Measurements from ENCODE around the gene PYDC1. TPM values are rescaled to one million over a fixed set of nuclear protein-coding genes. Genes with fewer than 3 reads are reported as not detected.

The PYDC1 gene
- total RNA-seq, 4 donors from 2014 or later: not detected

DNA sequence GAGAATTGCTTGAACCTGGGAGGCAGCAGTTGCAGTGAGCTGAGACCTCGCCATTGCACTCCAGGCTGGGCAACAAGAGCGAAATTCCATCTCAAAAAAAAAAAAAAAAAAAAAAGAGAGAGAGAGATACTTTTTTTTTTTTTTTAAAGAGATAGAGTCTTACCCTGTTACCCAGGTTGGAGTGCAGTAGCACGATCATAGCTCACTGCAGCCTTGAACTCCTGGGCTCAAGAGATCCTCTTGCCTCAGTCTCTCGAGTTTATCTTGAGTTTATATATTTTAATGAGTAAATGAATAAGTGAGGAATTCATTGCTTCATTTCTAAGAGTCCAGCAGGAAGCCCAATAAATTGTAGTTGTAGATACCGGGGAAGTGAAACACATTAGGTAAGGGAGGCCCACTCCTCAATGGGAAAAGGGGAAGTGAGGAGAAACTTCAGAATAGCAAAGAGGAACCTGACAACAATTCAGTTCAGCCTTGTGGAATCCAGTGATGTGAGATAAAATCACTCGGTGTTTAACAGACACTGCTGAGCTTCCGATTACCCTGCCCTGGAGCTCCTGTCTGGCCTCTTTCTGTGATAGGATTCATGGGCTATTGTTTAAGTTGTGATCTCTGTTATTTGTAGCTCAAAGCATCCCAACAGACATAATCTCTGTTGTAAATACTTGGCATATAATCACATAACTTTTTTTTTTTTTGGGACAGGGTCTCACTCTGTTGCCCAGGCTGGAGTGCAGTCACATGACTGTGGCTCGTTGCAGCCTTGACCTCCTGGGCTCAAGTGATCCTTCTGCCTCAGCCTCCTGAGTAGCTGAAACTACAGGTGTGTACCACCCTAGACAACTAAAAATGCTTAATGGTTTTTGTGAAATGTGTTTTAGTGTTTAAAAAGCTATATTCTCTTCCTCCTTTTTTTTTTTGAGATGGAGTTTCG lies 27.1 kb upstream of the PYDC1 start:
- H3K27me3 ChIP-seq: peaks cover 13% of the 10 kb centered on the region
- H3K4me1 ChIP-seq: no peaks in the 10 kb centered on the region
- 41 to 60% methylated on average over 6 to 9 of the region's 9 CpGs for WGBS, 2 donors (ENCODE audit: low coverage in 1 of 2)
- TF ChIP-seq POLR2AphosphoS5 (IDR thresholded peaks at IDR 0.05): no peak
- TF ChIP-seq POLR2A (IDR thresholded peaks at IDR 0.05): no peak
- no peak for TF ChIP-seq EP300 (IDR thresholded peaks at IDR 0.05; ENCODE audit: low read depth)
- TF ChIP-seq, protein P1, sequence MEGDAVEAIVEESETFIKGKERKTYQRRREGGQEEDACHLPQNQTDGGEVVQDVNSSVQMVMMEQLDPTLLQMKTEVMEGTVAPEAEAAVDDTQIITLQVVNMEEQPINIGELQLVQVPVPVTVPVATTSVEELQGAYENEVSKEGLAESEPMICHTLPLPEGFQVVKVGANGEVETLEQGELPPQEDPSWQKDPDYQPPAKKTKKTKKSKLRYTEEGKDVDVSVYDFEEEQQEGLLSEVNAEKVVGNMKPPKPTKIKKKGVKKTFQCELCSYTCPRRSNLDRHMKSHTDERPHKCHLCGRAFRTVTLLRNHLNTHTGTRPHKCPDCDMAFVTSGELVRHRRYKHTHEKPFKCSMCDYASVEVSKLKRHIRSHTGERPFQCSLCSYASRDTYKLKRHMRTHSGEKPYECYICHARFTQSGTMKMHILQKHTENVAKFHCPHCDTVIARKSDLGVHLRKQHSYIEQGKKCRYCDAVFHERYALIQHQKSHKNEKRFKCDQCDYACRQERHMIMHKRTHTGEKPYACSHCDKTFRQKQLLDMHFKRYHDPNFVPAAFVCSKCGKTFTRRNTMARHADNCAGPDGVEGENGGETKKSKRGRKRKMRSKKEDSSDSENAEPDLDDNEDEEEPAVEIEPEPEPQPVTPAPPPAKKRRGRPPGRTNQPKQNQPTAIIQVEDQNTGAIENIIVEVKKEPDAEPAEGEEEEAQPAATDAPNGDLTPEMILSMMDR (IDR thresholded peaks at IDR 0.05): no peak
- no peak for DNase-seq
- H3K9me3 ChIP-seq: no peaks in the 10 kb centered on the region
- H3K27ac ChIP-seq: no peak overlapping the region
- intact Hi-C loops (cut with DNase I; ENCODE audit: low total_unique reads) (no loop called here), in situ Hi-C loops (cut with MboI; ENCODE audit: low pct_ligation_motif_present in 1 of 4, low pct_unique_long_range_greater_than_20kb in 1 of 4, low sequenced_read_pairs in 3 of 4) (no loop called here)
- no peaks in the 10 kb centered on the region for H3K36me3 ChIP-seq
- no peak overlapping the region for H3K4me3 ChIP-seq

DNA sequence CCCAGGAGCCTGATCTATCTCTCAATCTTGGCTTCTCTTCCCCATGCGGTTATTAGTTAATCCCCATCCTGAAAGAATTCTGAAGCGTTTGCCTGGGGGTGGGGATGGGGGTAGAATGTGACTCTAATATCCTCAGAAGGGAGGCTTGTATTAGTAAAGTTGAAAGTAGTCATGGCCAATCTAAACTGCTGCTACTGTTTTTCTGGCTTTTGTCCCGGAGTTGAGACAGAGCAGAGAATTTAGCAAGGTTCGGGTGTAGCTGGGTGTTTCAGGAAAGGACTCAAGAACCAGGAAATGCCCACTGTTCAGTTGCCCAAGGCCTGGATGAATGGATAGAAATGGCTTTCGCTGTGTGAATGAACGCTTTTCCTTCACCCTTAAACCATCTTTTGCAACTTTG lies 25.3 kb upstream of the PYDC1 start:
- in situ Hi-C loops (cut with MboI; ENCODE audit: low pct_ligation_motif_present in 1 of 4, low pct_unique_long_range_greater_than_20kb in 1 of 4, low sequenced_read_pairs in 3 of 4) (no loop called here), intact Hi-C loops (cut with DNase I; ENCODE audit: low total_unique reads) (no loop called here)
- H3K27ac ChIP-seq: no peak overlapping the region
- WGBS, 2 donors (ENCODE audit: low coverage in 1 of 2): 48 to 55% methylated on average over 4 to 6 of the region's 6 CpGs
- no peaks in the 10 kb centered on the region for H3K4me1 ChIP-seq
- no peak for TF ChIP-seq POLR2A (IDR thresholded peaks at IDR 0.05)
- TF ChIP-seq, protein P1 (IDR thresholded peaks at IDR 0.05): no peak
- no peak for TF ChIP-seq POLR2AphosphoS5 (IDR thresholded peaks at IDR 0.05)
- TF ChIP-seq EP300 (IDR thresholded peaks at IDR 0.05; ENCODE audit: low read depth): no peak
- DNase-seq: no peak
- no peaks in the 10 kb centered on the region for H3K36me3 ChIP-seq
- peaks cover 13% of the 10 kb centered on the region for H3K27me3 ChIP-seq
- no peak overlapping the region for H3K4me3 ChIP-seq
- H3K9me3 ChIP-seq: no peaks in the 10 kb centered on the region

DNA sequence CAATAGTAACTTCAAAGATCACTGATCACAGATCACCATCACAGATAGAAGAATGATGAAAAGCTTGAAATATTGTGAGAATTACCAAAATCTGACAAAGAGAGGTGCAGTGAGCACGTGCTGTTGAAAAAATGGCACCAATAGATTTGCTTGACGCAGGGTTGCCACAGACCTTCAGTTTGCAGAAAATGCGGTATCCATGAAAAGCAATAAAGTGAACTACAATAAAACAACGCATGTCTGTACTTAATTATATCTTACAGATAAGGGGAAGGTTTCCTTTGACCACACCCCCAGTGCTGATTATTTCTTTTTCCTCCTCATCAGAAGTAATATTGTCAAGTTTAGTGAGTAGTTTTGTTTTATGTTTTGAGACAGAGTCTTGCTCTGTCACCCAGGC lies 21.1 kb upstream of the PYDC1 start:
- H3K4me3 ChIP-seq: no peak overlapping the region
- in situ Hi-C loops (cut with MboI; ENCODE audit: low pct_ligation_motif_present in 1 of 4, low pct_unique_long_range_greater_than_20kb in 1 of 4, low sequenced_read_pairs in 3 of 4) (no loop called here), intact Hi-C loops (cut with DNase I; ENCODE audit: low total_unique reads) (no loop called here)
- WGBS, 2 donors (ENCODE audit: low coverage in 1 of 2): 52 to 55% methylated on average over 4 of the region's 4 CpGs
- H3K27me3 ChIP-seq: peaks cover 4% of the 10 kb centered on the region
- no peak for DNase-seq
- H3K9me3 ChIP-seq: no peaks in the 10 kb centered on the region
- H3K36me3 ChIP-seq: no peaks in the 10 kb centered on the region
- TF ChIP-seq, protein P1 (IDR thresholded peaks at IDR 0.05): no peak
- TF ChIP-seq EP300 (IDR thresholded peaks at IDR 0.05; ENCODE audit: low read depth) (no peak), POLR2A (IDR thresholded peaks at IDR 0.05) (no peak), POLR2AphosphoS5 (IDR thresholded peaks at IDR 0.05) (no peak)
- H3K4me1 ChIP-seq: no peaks in the 10 kb centered on the region
- no peak overlapping the region for H3K27ac ChIP-seq

DNA sequence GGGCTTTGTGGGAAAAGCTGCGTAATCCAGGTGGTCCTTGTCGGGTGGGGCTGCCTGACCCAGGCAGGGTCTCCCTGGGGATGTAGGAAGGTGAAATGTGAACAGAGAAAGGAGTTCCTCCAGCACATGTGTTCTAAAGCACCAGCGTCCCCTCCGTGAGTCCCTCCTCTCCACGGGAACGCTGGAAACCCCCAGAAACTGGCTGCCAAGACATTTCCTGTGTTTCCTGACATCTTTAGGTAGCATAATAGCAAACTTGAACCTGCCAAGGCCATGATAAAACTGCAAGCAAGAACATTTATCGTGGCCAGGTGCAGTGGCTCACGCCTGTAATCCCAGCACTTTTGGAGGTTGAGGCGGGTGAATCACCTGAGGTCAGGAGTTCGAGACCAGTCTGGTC lies 12.6 kb upstream of the PYDC1 start:
- H3K36me3 ChIP-seq: no peaks in the 10 kb centered on the region
- H3K9me3 ChIP-seq: no peaks in the 10 kb centered on the region
- no peak overlapping the region for H3K4me3 ChIP-seq
- H3K27me3 ChIP-seq: no peaks in the 10 kb centered on the region
- in situ Hi-C loops (cut with MboI; ENCODE audit: low pct_ligation_motif_present in 1 of 4, low pct_unique_long_range_greater_than_20kb in 1 of 4, low sequenced_read_pairs in 3 of 4) (no loop called here), intact Hi-C loops (cut with DNase I; ENCODE audit: low total_unique reads) (no loop called here)
- H3K4me1 ChIP-seq: no peaks in the 10 kb centered on the region
- WGBS, 2 donors (ENCODE audit: low coverage in 1 of 2): 58 to 71% methylated on average over 2 to 10 of the region's 10 CpGs
- H3K27ac ChIP-seq: no peak overlapping the region
- DNase-seq: no peak
- no peak for TF ChIP-seq POLR2A (IDR thresholded peaks at IDR 0.05)
- no peak for TF ChIP-seq POLR2AphosphoS5 (IDR thresholded peaks at IDR 0.05)
- TF ChIP-seq EP300 (IDR thresholded peaks at IDR 0.05; ENCODE audit: low read depth): no peak
- TF ChIP-seq, protein P1 (IDR thresholded peaks at IDR 0.05): no peak
